ENCODE data around the gene MLYCD.

The MLYCD gene

DNA sequence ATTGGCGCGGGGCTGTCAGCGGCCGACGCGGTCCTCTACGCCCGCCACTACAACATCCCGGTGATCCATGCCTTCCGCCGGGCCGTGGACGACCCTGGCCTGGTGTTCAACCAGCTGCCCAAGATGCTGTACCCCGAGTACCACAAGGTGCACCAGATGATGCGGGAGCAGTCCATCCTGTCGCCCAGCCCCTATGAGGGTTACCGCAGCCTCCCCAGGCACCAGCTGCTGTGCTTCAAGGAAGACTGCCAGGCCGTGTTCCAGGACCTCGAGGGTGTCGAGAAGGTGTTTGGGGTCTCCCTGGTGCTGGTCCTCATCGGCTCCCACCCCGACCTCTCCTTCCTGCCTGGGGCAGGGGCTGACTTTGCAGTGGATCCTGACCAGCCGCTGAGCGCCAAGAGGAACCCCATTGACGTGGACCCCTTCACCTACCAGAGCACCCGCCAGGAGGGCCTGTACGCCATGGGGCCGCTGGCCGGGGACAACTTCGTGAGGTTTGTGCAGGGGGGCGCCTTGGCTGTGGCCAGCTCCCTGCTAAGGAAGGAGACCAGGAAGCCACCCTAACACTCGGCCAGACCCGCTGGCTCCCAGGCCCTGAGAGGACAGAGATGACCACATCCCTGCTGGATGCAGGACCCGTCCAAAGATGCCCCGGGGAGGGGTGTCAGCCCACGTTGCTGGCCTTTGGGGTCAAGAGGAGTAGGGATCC is 66.7 kb downstream of the MLYCD start:
- H3K27ac Mint-ChIP-seq: no peak overlapping the region
- H3K9me3 Mint-ChIP-seq: no peaks in the 10 kb centered on the region

DNA sequence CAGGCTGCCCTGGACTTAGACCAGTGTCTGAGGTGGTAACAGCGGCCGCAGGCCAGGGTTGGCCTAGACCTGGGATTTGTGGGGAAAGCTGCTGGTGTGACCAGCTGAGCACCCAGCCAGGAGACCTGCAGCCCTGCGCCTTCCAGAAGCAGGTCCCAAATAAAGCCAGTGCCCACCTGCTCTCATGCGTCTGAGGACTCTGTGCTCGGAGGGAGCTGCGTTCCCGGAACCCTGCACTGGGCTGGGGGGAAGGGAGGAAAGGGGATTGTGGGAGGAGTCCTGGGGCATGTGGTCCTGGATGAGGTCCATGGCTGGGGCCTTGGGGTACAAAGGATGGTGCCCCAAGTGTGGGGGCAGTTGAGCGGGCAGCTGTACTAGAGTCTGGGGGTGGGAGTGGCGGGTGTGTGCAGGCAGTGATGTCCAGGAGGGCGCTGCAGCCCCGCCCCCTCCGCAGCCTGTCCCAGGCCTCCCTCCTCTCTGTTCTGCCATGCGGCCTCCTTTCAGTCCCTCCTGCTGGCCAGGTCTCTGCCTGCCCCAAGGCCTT is 67.3 kb downstream of the MLYCD start:
- H3K4me3 Mint-ChIP-seq: no peak overlapping the region
- DNase-seq (ENCODE audit: low spot score): no peak
- peaks cover 3% of the 10 kb centered on the region for H3K4me1 Mint-ChIP-seq (ENCODE audit: low read depth)
- H3K27ac Mint-ChIP-seq: no peak overlapping the region
- no peaks in the 10 kb centered on the region for H3K9me3 Mint-ChIP-seq
- peaks cover 16% of the 10 kb centered on the region for H3K27me3 Mint-ChIP-seq (ENCODE audit: low read depth)
- H3K36me3 Mint-ChIP-seq (ENCODE audit: low read depth): no peaks in the 10 kb centered on the region

More for the DNA sequence above, 66.7 kb downstream of the MLYCD start:
- Mint-ChIP-seq H3K4me1 (ENCODE audit: low read depth) (peaks cover 3% of the 10 kb centered on the region), H3K36me3 (ENCODE audit: low read depth) (no peaks in the 10 kb centered on the region), H3K4me3 (no peak overlapping the region), H3K27me3 (ENCODE audit: low read depth) (peaks cover 16% of the 10 kb centered on the region)
- no peak for DNase-seq (ENCODE audit: low spot score)

DNA sequence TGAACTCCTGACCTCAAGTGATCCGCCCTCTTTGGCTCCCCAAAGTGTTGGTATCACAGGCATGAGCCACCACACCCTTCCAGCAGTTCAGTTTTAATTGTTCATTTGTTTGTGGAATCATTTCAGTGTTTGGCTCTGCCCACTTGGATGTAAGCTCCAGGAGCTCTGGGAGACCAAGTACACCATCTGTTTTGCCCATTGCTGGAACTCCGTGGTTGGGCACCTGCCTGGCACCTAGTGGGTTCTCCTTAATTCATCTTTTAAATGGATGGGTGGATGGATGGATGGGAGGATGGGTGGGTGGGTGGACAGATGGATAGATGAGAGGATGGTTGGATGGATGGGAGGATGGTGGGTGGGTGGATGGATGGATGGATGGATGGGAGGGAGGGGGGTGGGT is 68.2 kb downstream of the MLYCD start:
- DNase-seq (ENCODE audit: low spot score): no peak
- Mint-ChIP-seq H3K9me3 (no peaks in the 10 kb centered on the region), H3K4me1 (ENCODE audit: low read depth) (peaks cover 3% of the 10 kb centered on the region), H3K4me3 (no peak overlapping the region), H3K27ac (no peak overlapping the region), H3K27me3 (ENCODE audit: low read depth) (peaks cover 18% of the 10 kb centered on the region), H3K36me3 (ENCODE audit: low read depth) (no peaks in the 10 kb centered on the region)

DNA sequence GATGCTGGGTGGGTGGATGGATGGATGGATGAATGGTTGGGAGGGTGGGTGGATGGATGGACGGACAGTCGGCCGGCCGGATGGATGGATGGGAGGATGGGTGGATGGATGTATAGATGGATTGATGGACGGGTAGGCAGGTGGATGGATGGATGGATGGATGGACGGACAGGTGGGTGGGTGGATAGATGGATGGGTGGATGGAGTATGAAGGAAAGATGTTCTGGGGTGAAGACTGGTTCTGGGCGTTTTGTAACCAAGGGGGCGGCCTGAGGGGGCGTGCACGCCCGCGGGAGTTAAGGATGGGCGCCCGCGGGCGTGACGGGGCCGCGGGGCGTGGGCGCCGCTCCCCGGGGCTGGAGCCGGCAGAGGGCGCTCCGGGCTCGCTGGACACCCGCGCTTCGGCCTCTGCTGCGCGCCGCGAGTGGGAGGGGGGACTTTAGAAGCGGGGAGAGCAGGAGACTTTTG is 69.0 kb downstream of the MLYCD start, which contains the start of gene NECAB2:
Gene NECAB2 (plus strand): TSS at position 407 of the 468 bp plus-strand sequence. CDS start 405 bp downstream, outside the sequence.
- Mint-ChIP-seq H3K4me3 (peak within 1 kb of the TSS; percentile 57), H3K4me1 (ENCODE audit: low read depth) (peaks cover 3% of the 10 kb centered on the region), H3K27ac (no peak within 1 kb of the TSS), H3K9me3 (no peaks in the 10 kb centered on the region), H3K27me3 (ENCODE audit: low read depth) (peaks cover 18% of the 10 kb centered on the region), H3K36me3 (ENCODE audit: low read depth) (no peaks in the 10 kb centered on the region)
- DNase-seq (ENCODE audit: low spot score): no peak

DNA sequence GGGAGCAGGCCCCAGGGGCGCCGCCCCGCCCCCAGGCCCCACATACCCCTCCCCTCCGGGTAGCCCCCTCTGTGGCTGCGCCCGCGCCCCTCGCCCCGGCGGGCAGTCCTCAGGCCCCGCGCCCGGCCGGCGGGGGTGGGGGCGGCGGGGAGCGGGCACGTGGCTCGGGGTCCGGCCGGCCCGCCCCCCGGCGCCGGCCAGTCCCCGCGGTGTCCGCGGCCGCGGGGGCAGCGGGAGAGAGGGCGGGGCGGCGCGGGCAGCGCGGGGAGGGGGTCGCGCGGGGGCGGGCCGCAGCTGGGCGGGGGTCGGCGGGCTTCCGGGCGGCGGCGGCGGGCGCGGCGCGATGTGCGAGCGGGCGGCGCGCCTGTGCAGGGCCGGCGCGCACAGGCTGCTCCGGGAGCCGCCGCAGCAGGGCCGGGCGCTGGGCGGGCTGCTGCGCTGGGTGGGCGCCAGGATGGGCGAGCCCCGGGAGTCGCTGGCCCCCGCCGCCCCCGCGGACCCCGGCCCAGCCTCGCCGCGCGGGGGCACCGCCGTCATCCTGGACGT is 69.5 kb downstream of the MLYCD start:
- Mint-ChIP-seq H3K36me3 (ENCODE audit: low read depth) (no peaks in the 10 kb centered on the region), H3K9me3 (no peaks in the 10 kb centered on the region), H3K4me3 (no peak overlapping the region), H3K27me3 (ENCODE audit: low read depth) (peaks cover 18% of the 10 kb centered on the region), H3K27ac (no peak overlapping the region), H3K4me1 (ENCODE audit: low read depth) (peaks cover 3% of the 10 kb centered on the region)
- no peak for DNase-seq (ENCODE audit: low spot score)

DNA sequence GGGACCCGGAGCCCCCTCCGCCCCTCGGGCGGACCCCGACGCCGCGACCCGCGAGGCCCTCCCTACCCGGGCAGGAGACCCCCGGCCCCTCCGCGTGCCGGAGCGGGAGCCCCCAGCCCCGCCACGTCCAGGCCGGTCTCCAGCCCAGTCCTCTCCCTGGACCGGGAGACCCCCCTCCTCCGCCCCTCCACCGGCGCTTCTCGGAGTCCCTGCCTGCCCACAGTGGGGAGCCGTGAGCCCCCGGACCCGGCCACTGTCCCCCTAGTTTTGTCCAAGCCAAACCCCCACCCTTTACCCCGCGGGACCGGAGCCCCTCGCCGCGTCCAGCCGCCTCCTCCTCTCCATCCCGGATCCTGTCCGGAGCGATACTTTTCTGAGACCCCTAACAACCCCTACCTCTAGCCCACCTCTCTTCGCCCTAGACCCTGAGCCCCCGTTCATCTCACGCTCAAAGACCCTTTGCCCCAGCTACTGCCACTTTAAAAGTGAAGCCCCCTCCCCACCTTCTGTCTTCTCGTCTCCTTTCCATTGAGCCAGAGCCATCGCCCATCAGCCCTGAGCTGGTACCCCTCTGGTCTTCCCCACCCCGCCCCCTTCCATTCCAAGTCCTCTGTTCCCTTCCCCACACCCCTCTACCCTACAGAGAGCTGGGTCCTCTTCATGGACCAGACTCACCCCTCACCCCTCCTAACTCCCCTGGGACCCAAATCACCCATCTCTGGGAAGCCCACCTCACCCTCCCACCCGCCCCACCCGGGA is 70.2 kb downstream of the MLYCD start:
- Mint-ChIP-seq H3K9me3 (no peaks in the 10 kb centered on the region), H3K27me3 (ENCODE audit: low read depth) (peaks cover 18% of the 10 kb centered on the region), H3K36me3 (ENCODE audit: low read depth) (no peaks in the 10 kb centered on the region), H3K27ac (no peak overlapping the region), H3K4me1 (ENCODE audit: low read depth) (peaks cover 3% of the 10 kb centered on the region), H3K4me3 (no peak overlapping the region)
- DNase-seq (ENCODE audit: low spot score): no peak

GRCh38 chr16:83969771-83970429 is 71.0 kb downstream of the MLYCD start:
- Mint-ChIP-seq H3K4me3 (no peak overlapping the region), H3K27me3 (ENCODE audit: low read depth) (peaks cover 18% of the 10 kb centered on the region), H3K4me1 (ENCODE audit: low read depth) (peaks cover 3% of the 10 kb centered on the region)

DNA sequence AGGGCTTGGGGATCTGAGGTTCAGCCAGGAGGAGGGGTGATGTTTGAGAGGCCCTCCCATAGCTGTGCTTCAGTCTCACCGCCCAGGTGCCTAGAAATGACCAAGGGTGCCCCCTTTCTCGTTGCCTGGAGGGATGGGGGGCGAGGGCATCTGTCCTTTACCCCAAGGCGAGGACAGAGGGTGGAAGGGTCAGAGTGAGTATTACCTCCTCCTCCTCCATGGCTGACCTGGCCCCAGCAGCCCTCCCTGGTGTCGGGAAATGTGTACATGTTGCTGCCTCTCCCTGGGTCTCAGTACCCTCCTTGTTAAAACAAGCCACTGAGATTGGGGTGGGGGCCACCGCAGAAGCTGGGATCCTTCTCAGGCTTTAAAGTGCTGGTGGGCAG is 71.5 kb downstream of the MLYCD start:
- no peaks in the 10 kb centered on the region for H3K36me3 Mint-ChIP-seq (ENCODE audit: low read depth)
- H3K27me3 Mint-ChIP-seq (ENCODE audit: low read depth): peaks cover 18% of the 10 kb centered on the region
- H3K4me3 Mint-ChIP-seq: no peak overlapping the region
- no peak overlapping the region for H3K27ac Mint-ChIP-seq
- H3K9me3 Mint-ChIP-seq: no peaks in the 10 kb centered on the region
- H3K4me1 Mint-ChIP-seq (ENCODE audit: low read depth): peaks cover 3% of the 10 kb centered on the region
- DNase-seq (ENCODE audit: low spot score): no peak

More at GRCh38 chr16:83969771-83970429, 71.0 kb downstream of the MLYCD start:
- DNase-seq (ENCODE audit: low spot score): no peak
- Mint-ChIP-seq H3K27ac (no peak overlapping the region), H3K9me3 (no peaks in the 10 kb centered on the region), H3K36me3 (ENCODE audit: low read depth) (no peaks in the 10 kb centered on the region)

DNA sequence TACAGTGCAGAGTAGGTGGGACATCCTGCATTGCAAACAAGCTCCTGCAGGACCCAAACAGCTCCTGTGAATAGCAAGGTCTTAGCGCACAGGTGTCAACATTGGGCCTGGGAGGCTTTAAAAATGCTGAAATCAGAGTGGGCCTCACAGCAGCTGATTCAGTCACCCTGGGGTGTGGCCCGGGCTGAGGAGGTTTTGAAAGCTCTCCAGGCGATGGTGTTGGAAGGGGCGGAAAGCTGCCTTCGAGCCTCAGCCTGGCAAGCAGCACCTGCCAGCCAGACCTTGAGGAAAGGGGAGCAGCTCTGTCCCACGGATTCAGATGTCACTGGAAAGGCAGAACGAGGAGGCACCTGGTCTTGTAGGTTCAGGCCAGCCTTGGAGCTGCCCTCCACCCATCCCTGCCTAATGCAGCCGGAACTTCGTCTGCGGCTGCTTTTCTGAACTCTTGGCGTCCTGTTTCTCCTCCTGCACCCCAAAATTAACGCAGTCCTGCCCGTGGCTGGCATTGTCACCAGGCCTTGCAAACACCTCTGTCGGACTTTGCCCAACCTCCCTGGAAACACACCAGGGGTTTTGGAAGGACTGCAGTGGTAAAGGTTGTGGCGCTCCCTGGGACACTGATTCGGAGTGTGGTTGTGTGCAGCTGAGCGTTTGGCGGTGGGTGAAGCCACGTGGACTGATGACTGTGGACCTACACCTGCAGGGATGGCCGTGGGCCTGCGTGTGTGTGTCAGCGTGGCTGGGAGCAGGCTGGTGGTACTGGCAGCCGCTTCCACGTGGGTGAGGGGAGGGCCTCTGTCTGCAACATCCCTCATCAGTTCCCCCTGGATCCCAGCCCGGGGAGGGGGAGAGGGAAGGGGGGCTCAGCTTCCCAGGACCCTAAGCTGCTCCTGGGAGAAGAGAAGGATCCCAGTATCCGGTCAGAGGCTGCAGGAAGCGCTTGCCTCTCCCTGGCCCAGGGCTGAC is 72.5 kb downstream of the MLYCD start:
- no peak overlapping the region for H3K27ac Mint-ChIP-seq
- H3K4me3 Mint-ChIP-seq: no peak overlapping the region
- no peaks in the 10 kb centered on the region for H3K36me3 Mint-ChIP-seq (ENCODE audit: low read depth)
- no peaks in the 10 kb centered on the region for H3K9me3 Mint-ChIP-seq
- DNase-seq (ENCODE audit: low spot score): no peak
- H3K4me1 Mint-ChIP-seq (ENCODE audit: low read depth): peaks cover 3% of the 10 kb centered on the region
- H3K27me3 Mint-ChIP-seq (ENCODE audit: low read depth): peaks cover 18% of the 10 kb centered on the region

DNA sequence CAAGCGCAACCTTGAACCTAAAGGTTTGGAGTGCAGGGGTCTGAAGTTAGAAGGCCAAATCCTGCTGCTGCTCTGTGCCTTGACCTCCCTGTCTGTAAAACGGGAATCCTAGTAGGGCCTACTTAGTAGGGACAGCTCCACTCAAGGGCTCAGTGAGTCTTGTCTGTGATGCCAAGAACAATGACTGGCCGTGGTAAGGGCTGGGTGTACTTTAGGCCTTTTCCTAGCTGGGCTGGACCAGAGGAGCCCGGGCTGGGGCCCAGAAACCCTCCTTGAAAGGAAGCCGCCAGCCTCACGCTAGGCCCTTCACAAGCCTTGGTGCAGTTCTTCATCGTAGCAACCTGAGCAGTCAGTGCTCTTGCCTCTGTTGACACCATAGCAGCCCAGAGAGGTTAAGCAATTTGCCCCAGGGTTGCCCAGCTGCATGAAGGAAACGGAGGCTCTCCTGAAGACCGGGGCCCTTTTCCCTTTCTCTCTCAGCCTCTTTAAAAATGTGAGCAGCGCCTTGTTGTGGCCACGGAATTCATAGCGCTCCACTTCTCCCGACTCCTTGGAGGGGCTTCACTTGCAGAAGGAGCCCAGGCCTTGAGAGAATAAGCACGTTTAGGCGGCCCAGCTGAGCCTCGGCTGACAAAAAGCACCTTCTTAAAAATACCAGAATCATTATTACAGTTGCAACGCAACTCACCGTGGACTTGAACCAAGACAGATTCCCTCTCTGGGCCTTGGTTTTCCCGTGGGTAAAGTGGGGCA is 73.5 kb downstream of the MLYCD start:
- H3K36me3 Mint-ChIP-seq (ENCODE audit: low read depth): no peaks in the 10 kb centered on the region
- H3K27ac Mint-ChIP-seq: no peak overlapping the region
- no peak overlapping the region for H3K4me3 Mint-ChIP-seq
- DNase-seq (ENCODE audit: low spot score): no peak
- H3K4me1 Mint-ChIP-seq (ENCODE audit: low read depth): peaks cover 3% of the 10 kb centered on the region
- no peaks in the 10 kb centered on the region for H3K9me3 Mint-ChIP-seq
- peaks cover 16% of the 10 kb centered on the region for H3K27me3 Mint-ChIP-seq (ENCODE audit: low read depth)

- Mint-ChIP-seq H3K27me3 (ENCODE audit: low read depth) (peaks cover 13% of the 10 kb centered on the region), H3K36me3 (ENCODE audit: low read depth) (no peaks in the 10 kb centered on the region), H3K9me3 (no peaks in the 10 kb centered on the region), H3K27ac (no peak overlapping the region), H3K4me3 (no peak overlapping the region), H3K4me1 (ENCODE audit: low read depth) (no peaks in the 10 kb centered on the region)
- DNase-seq (ENCODE audit: low spot score): no peak
Observed at GRCh38 chr16:83973077-83973476, 74.2 kb downstream of the MLYCD start.

- peaks cover 7% of the 10 kb centered on the region for H3K9me3 Mint-ChIP-seq
- no peaks in the 10 kb centered on the region for H3K36me3 Mint-ChIP-seq (ENCODE audit: low read depth)
- H3K4me1 Mint-ChIP-seq (ENCODE audit: low read depth): no peaks in the 10 kb centered on the region
- H3K27ac Mint-ChIP-seq: no peak overlapping the region
- DNase-seq (ENCODE audit: low spot score): no peak
- H3K4me3 Mint-ChIP-seq: no peak overlapping the region
- H3K27me3 Mint-ChIP-seq (ENCODE audit: low read depth): peaks cover 13% of the 10 kb centered on the region
Observed at GRCh38 chr16:83973581-83974385, 74.9 kb downstream of the MLYCD start.
